ENCODE data around the gene IER2.

IER2 gene

DNA sequence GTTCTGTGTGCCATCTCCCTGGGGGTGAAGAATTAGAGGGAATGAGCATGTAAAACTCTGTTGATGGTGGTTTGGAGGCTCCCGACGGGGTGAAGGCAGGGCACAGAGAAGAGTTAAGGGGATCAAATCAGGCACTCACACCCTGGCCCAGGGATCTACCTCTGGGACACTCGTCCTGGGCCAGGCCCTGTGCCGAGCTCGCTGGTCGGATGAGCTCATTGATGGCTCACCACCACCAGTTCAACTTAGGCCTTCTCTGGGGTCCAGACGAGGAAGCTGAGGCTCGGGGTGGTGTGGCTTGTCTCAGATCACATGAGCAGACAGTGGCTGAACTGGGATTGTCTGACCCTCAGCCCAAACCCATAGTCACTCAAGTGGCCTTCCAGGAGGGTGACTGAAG lies 30.6 kb upstream of the IER2 start:
- peak; percentile 42 for DNase-seq (ENCODE audit: low read depth)

DNA sequence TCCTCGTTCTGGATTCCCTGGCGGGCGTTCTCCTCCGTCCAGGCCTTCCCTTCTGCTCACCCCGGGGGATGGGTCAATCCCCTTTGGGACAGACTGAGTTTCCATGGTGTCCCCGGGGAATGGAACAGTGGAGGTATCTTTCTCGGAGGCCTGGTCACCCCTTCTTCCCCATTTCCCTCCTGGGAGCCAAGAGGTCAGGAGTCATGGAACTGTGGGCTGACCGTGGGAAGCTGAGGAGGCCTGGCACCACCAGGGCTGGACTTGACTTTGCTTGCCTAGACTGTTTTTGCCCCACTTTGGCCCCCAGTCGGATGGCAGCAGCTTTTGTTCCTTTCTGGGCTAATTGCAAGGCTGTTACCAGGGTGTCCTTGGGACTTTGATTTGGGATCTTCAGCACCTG lies 30.2 kb upstream of the IER2 start:
- DNase-seq (ENCODE audit: low read depth): no peak

GRCh38 chr19:13120817-13121216 lies 29.4 kb upstream of the IER2 start:
- peak; percentile 90 for DNase-seq (ENCODE audit: low read depth)

- DNase-seq (ENCODE audit: low read depth): no peak
These were observed 28.5 kb upstream of the IER2 start for GRCh38 chr19:13121551-13122274.

GRCh38 chr19:13122275-13122878 lies 27.8 kb upstream of the IER2 start:
- DNase-seq (ENCODE audit: low read depth): peak; percentile 41

DNA sequence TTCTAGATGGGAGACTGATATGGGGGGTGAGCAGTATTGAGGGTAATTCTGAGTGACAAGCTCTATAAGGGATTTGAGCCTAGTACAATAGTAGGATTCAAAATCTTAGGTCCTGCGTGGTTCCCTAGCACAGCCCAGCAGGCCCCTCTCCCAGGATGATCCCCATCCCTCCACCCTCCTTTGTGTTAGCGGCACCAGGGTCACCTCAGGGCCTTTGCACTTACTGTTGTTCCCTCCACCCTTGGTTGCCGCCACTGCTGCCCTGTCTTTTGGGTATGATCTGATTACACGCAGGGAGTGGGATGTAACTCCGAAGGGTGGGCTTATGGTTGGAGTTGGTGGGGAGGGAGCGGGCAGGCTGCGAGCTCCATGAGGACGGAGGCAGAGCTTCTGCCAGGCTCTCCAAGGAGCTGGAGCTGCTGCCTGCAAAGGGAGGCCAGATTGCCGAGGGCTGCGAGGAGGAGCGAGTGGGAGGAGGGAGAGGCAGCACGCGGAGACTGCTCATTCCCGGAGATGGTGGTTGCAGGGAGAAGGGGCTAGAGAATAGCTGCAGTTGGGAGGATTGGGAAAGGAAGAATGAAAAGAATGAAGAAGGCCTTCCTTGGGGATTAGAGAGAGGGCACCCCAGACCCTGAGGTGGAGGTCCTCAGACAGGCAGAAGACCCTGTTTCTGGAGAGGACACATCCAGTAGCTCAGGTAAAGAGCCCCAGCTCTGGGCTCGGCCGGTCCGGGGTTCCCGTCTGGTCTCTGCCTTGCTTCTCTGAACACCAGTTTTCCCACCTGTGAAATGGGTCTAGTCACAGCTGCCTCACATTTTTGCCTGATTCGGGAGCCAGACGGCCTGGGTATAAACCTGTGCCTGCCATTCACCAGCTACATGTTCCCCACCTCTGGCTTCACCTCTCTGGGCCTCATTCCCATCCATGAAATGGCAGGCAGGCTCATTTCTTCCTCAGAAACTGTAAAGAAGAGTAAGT lies 26.9 kb upstream of the IER2 start:
- no peak for DNase-seq (ENCODE audit: low read depth)

- DNase-seq (ENCODE audit: low read depth): peak; percentile 43
These were observed 23.2 kb upstream of the IER2 start for GRCh38 chr19:13127051-13127450.

- no peak for DNase-seq (ENCODE audit: low read depth)
These were observed 22.2 kb upstream of the IER2 start for GRCh38 chr19:13127811-13128575.

- no peak for DNase-seq (ENCODE audit: low read depth)
These were observed 21.6 kb upstream of the IER2 start for GRCh38 chr19:13128583-13128982.

DNA sequence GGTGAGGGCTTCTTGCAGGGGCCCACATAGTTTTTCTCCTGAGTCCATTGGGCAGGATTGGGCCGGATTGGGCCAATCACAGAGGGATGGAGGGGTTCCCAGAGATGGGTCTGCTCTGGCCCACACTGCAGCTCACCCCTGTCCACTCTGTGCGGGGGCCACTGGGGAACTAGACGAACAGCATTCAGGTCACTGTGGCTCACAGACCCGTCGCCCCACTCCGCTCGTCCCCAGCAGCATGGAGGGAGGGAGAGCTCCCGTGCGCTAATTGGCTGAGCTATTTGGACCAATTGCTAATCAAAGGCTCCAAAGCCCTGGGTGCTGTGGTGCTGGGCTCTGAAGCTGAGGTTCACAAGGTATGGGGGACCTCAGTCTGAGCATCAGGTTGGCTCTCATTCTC lies 20.8 kb upstream of the IER2 start:
- DNase-seq (ENCODE audit: low read depth): no peak

- no peak for DNase-seq (ENCODE audit: low read depth)
These were observed 19.2 kb upstream of the IER2 start for GRCh38 chr19:13130886-13131490.

DNA sequence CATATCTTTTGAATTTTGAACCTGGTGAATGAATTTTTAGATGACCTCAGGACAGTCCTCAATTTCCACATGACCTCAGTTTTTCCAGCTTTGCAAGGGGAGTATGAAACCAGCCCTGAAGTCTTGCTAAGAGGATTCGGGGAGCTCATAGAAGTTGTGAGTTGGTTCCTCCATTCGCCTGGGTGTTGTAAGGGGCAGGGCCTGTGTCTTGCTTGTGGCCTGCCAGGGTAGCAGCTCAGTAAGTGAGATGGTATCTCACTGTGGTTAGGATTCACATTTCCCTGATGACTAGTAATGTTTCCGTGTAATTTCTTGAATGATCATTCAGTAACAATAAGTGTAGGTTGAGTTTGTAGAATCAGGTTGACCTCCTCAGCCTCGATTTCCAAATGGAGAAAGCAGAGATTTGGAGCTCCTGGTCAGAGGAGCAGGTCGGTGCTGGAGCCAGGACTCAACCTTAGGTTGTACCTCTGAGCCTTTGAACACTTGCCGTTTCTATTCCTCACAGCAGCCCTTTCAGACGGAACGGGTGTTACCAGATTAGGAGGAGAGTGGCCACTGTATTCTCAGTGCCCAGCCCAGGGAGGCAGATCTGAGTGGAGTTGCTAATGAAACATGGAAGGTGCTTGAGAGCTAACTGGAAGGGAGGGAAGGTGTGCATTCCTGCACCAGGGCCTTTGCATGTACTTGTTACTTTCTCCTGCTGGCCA lies 17.6 kb upstream of the IER2 start:
- peak; percentile 86 for DNase-seq (ENCODE audit: low read depth)

DNA sequence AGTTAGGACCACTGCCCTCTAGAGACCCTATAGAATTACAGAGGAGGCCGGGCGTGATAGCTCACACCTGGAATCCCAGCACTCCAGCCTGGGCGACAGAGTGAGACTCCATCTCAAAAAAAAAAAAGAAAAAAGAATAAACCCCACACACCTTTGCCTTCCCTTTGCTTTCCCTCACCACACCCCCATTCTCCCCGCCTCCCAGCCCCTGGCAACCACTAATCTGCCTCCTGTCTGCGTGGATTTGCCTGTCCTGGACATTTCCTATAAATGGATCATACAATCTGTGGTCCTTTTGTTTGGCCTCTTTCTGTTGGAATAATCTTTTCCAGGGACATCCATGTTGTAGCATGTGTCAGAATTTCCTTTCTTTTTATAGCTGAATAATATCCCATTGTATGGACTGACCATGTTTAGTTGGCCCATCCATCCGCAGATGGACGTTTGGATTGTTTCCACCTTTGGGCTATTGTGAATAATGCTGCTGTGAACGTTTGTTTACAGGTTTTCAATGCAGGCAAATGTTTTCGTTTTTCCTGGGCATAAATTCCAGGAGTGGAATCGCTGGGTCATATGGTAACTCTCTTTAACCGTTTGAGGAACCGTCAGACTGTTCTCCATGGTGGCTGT lies 16.9 kb upstream of the IER2 start:
- DNase-seq (ENCODE audit: low read depth): no peak

DNA sequence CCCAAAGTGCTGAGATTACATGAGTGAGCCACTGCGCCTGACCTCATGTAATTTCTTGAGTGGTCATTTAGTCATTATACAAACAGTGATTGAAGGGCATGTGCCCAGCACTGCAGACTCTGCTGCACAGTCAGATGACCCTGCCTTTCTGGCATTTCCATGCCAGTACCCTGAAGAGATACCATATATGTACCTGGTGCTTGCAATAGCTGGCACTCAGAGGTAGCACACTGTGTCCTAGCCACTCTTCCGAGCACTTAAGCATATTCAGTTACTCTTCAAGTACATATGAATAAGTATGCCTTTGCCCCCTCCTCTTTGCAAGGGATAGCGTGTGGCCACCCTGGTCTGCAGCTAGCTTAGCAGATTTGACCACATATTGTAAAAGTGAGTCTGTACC lies 15.6 kb upstream of the IER2 start:
- no peak for DNase-seq (ENCODE audit: low read depth)

- DNase-seq (ENCODE audit: low read depth): no peak
These were observed 14.8 kb upstream of the IER2 start for GRCh38 chr19:13135068-13136062.

DNA sequence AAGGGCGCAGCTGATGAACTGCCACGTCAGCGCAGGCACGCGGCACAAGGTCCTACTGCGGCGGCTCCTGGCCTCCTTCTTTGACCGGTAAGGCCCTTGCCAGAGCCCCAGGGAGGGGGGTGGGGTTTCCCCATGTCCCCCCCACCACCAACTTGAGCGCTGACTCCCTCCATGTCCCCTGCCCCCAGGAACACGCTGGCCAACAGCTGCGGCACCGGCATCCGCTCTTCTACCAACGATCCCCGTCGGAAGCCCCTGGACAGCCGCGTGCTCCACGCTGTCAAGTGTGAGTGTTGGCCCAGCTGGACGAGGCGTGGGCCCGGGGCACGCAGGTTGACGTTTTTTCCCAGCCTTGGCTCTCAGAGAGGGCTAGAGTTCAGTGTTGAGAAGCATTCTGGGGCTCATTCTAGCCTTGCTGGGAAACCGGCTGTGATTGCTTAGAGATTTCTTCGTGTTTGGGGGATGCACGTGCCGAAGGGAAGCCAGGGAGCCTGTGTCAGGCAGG lies 12.9 kb upstream of the IER2 start:
- DNase-seq (ENCODE audit: low read depth): no peak

DNA sequence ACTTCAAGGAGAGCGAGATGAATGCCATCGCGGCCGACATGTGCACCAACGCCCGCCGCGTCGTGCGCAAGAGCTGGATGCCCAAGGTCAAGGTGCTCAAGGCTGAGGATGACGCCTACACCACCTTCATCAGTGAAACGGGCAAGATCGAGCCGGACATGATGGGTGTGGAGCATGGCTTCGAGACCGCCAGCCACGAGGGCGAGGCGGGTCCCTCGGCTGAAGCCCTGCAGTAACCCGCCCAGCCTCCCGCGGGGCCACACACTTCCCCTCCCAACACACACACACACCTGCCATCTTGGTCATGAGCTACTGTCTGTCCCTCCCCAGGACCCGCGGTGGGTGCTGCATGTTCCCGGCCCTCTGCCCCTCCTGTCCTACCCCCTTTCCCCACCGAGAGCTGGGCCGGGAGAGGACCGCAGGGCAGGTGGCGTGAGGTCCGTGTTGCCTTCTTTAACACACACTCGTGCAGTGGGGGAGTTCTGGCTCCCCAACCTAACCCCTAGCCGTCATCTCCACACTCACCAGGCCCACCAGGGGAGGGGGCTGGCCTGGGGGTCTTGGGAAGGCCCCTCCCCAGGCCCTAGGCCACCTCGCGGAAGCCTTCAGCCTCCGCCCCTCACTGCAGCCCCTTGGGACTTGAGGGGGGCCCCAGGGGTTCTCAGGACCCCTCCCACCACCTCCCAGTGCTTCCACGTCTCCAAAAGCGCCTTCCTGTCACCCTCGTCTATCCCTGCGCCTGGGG lies 11.9 kb upstream of the IER2 start:
- DNase-seq (ENCODE audit: low read depth): no peak

- no peak for DNase-seq (ENCODE audit: low read depth)
These were observed 11.4 kb upstream of the IER2 start for GRCh38 chr19:13138916-13139198.

Measured in iris pigment epithelial cell (primary cell).